Vagina (tissue), 2 donors: ENCODE data around the gene DPP10.

Experiments used
- POLR2AphosphoS5 ChIP-seq, 2 donors: sonication (generic); formaldehyde crosslinking; IDR thresholded peaks; one replicate each; pipeline ENCODE4 v1.9.0; 2017; ENCODE audit warnings: antibody characterized with exemption in 2 of 2, mild to moderate bottlenecking in 2 of 2, low read depth in 1 of 2; ENCODE audit not compliant: insufficient read depth in 1 of 2
- TF ChIP-seq, protein P1 (sequence below), 3 experiments: fragments of 450-650 bp in 2 of 3; fragments of 200-600 bp in 1 of 3; sonication (generic) in 1 of 3; IDR thresholded peaks; one replicate each; pipeline ENCODE4 v1.5.1; 2017 to 2019; ENCODE audit warnings: antibody characterized with exemption in 3 of 3, mild to moderate bottlenecking in 2 of 3, moderate library complexity in 2 of 3

DNA sequence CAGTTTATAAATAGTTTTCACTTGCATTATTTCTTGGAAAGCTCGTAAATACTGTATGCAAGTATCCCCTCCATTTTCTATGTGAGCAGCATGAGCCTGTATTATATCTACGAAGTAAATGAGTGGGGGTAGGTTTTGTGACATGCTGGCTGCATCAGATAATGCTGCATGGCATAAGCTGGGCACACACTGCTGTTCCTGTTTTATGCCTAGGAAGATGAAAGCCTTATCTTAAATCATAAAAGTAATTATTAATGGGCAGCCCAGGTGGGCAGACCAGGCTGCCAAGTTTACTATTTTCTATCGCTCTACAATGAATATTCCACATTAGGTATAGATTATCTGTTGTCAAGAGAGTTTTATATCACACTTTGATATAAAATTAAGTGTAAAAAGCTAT, 854.6 kb downstream of the DPP10 start:
- no peak for TF ChIP-seq POLR2AphosphoS5 (IDR thresholded peaks at IDR 0.05; ENCODE audit: insufficient read depth in 1 of 2, low read depth in 1 of 2)
- TF ChIP-seq, protein P1, sequence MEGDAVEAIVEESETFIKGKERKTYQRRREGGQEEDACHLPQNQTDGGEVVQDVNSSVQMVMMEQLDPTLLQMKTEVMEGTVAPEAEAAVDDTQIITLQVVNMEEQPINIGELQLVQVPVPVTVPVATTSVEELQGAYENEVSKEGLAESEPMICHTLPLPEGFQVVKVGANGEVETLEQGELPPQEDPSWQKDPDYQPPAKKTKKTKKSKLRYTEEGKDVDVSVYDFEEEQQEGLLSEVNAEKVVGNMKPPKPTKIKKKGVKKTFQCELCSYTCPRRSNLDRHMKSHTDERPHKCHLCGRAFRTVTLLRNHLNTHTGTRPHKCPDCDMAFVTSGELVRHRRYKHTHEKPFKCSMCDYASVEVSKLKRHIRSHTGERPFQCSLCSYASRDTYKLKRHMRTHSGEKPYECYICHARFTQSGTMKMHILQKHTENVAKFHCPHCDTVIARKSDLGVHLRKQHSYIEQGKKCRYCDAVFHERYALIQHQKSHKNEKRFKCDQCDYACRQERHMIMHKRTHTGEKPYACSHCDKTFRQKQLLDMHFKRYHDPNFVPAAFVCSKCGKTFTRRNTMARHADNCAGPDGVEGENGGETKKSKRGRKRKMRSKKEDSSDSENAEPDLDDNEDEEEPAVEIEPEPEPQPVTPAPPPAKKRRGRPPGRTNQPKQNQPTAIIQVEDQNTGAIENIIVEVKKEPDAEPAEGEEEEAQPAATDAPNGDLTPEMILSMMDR (IDR thresholded peaks at IDR 0.05): no peak
